Osteoblast (primary cell): Measurements from ENCODE around the gene NGB. TPM values are rescaled to one million over a fixed set of nuclear protein-coding genes. Genes with fewer than 3 reads are reported as not detected.
A peak's percentile ranks its signal among the peaks of the same experiment; 100 is the strongest.

ENCODE experiments used
- DNase-seq: peaks from one replicate; pipeline ENCODE4 v3.0.0; 2011; ENCODE audit warnings: low spot score, mixed read lengths; ENCODE audit not compliant: insufficient read length; ENCODE audit errors: missing footprints
- H2AFZ ChIP-seq: 2 replicates; pipeline ENCODE4 v1.6.0; 2011; ENCODE audit warnings: mild to moderate bottlenecking, low read length
- H3K27ac ChIP-seq: 2 replicates; pipeline ENCODE4 v1.5.1; 2011; ENCODE audit warnings: mild to moderate bottlenecking, low read depth, low read length, moderate library complexity
- H3K27me3 ChIP-seq: 2 replicates; pipeline ENCODE4 v1.6.0; 2012; ENCODE audit warnings: mild to moderate bottlenecking, control low read depth, inconsistent platforms, low read length, moderate library complexity; ENCODE audit not compliant: insufficient read depth
- H3K36me3 ChIP-seq: 2 replicates; pipeline ENCODE4 v1.5.1; 2011; ENCODE audit warnings: mild to moderate bottlenecking, low read length, control low read depth, moderate library complexity; ENCODE audit not compliant: insufficient read depth
- H3K4me1 ChIP-seq: 2 replicates; pipeline ENCODE4 v1.5.1; 2011; ENCODE audit warnings: mild to moderate bottlenecking, low read length, control low read depth, moderate library complexity; ENCODE audit not compliant: insufficient read depth
- H3K4me2 ChIP-seq: 2 replicates; pipeline ENCODE4 v1.6.0; 2011; ENCODE audit warnings: mild to moderate bottlenecking, low read length; ENCODE audit not compliant: insufficient read depth
- H3K4me3 ChIP-seq: fragments of 200-600 bp; sonication (generic); 3 replicates; pipeline ENCODE4 v1.5.1; 2012; ENCODE audit warnings: mild to moderate bottlenecking, low read length, inconsistent platforms; ENCODE audit not compliant: insufficient read depth
- H3K79me2 ChIP-seq: 2 replicates; pipeline ENCODE4 v1.6.0; 2012; ENCODE audit warnings: mild to moderate bottlenecking, low read length, control low read depth, inconsistent platforms; ENCODE audit not compliant: insufficient read depth
- H3K9me3 ChIP-seq: 2 replicates; pipeline ENCODE4 v1.5.1; 2011; ENCODE audit warnings: low read depth, low read length, control low read depth
- H4K20me1 ChIP-seq: 2 replicates; pipeline ENCODE4 v1.6.0; 2012; ENCODE audit warnings: mild to moderate bottlenecking, low read length, control low read depth; ENCODE audit not compliant: insufficient read depth
- total RNA-seq: library from RNA; depleted of rRNA; stranded (reverse); fragments of >200 nt; gene quantifications from 2 replicates; pipeline ENCODE4 v1.2.3, GENCODE V29; 2012
- TF ChIP-seq, protein P1 (sequence below): IDR thresholded peaks from 2 replicates; pipeline ENCODE4 v1.5.1; 2011; ENCODE audit warnings: mild to moderate bottlenecking, low read depth, low read length, moderate library complexity; ENCODE audit errors: extremely low read depth

The NGB gene
- total RNA-seq, 1 donor: not detected

GRCh38 chr14:77279719-77280118, 8.7 kb upstream of the NGB start:
- TF ChIP-seq, protein P1, sequence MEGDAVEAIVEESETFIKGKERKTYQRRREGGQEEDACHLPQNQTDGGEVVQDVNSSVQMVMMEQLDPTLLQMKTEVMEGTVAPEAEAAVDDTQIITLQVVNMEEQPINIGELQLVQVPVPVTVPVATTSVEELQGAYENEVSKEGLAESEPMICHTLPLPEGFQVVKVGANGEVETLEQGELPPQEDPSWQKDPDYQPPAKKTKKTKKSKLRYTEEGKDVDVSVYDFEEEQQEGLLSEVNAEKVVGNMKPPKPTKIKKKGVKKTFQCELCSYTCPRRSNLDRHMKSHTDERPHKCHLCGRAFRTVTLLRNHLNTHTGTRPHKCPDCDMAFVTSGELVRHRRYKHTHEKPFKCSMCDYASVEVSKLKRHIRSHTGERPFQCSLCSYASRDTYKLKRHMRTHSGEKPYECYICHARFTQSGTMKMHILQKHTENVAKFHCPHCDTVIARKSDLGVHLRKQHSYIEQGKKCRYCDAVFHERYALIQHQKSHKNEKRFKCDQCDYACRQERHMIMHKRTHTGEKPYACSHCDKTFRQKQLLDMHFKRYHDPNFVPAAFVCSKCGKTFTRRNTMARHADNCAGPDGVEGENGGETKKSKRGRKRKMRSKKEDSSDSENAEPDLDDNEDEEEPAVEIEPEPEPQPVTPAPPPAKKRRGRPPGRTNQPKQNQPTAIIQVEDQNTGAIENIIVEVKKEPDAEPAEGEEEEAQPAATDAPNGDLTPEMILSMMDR: no peak
- Histone ChIP-seq H3K79me2 (no peaks in the 10 kb centered on the region), H3K4me2 (no peak overlapping the region), H3K27me3 (no peaks in the 10 kb centered on the region), H3K4me1 (no peaks in the 10 kb centered on the region), H3K9me3 (no peaks in the 10 kb centered on the region), H4K20me1 (no peaks in the 10 kb centered on the region), H3K36me3 (peaks cover 20% of the 10 kb centered on the region), H2AFZ (no peak overlapping the region), H3K27ac (no peak overlapping the region), H3K4me3 (no peak overlapping the region)
- DNase-seq: peak; percentile 15

- Histone ChIP-seq H2AFZ (no peak overlapping the region), H3K4me1 (no peaks in the 10 kb centered on the region), H3K27ac (no peak overlapping the region), H3K79me2 (no peaks in the 10 kb centered on the region), H3K4me3 (no peak overlapping the region), H3K4me2 (no peak overlapping the region), H3K36me3 (peaks cover 14% of the 10 kb centered on the region), H3K9me3 (no peaks in the 10 kb centered on the region), H3K27me3 (no peaks in the 10 kb centered on the region), H4K20me1 (no peaks in the 10 kb centered on the region)
- DNase-seq: peak; percentile 73
- TF ChIP-seq, protein P1: no peak
Observed at GRCh38 chr14:77278461-77279230, 7.6 kb upstream of the NGB start.

DNA sequence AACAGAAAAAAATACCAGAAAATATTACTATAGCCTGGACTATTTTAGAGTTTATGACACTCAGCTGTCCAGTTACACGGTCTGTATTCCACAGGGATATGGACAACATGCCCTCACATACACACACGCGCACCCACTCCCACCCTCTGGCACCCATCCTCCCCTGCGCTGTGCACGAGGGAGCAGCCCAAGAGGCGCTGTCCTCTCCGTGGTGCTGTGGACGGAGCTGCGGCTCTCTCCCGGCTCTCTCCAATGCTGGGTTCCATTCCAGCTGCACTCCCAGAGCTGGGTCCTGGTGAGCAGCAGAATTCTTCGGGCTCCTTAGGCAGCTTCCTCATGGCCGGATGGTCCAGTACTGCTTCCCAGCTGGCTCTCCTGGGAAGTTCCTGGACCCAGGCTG, 6.0 kb upstream of the NGB start:
- Histone ChIP-seq H3K4me1 (no peaks in the 10 kb centered on the region), H3K27me3 (no peaks in the 10 kb centered on the region), H3K36me3 (peaks cover 8% of the 10 kb centered on the region), H3K9me3 (no peaks in the 10 kb centered on the region), H2AFZ (no peak overlapping the region), H3K4me3 (no peak overlapping the region), H3K4me2 (no peak overlapping the region), H3K79me2 (no peaks in the 10 kb centered on the region), H3K27ac (no peak overlapping the region), H4K20me1 (no peaks in the 10 kb centered on the region)
- TF ChIP-seq, protein P1: no peak
- DNase-seq: peak; percentile 43

- H4K20me1 ChIP-seq: no peaks in the 10 kb centered on the region
- H3K9me3 ChIP-seq: no peaks in the 10 kb centered on the region
- peaks cover 1% of the 10 kb centered on the region for H3K27me3 ChIP-seq
- peak; percentile 41 for DNase-seq
- no peak overlapping the region for H3K27ac ChIP-seq
- no peak overlapping the region for H2AFZ ChIP-seq
- H3K79me2 ChIP-seq: no peaks in the 10 kb centered on the region
- no peak overlapping the region for H3K4me3 ChIP-seq
- no peak overlapping the region for H3K4me2 ChIP-seq
- TF ChIP-seq, protein P1: no peak
- H3K4me1 ChIP-seq: no peaks in the 10 kb centered on the region
- peaks cover 8% of the 10 kb centered on the region for H3K36me3 ChIP-seq
Observed at GRCh38 chr14:77276295-77276935, 5.4 kb upstream of the NGB start.
